NT2/D1 (cell line): Measurements from ENCODE around the gene JMJD8.

ENCODE experiments used
- DNase-seq: peaks from one replicate; pipeline ENCODE4 v3.0.0-alpha.2; 2011; ENCODE audit warnings: low read depth, low spot score
- H3K27me3 ChIP-seq: 2 replicates; pipeline ENCODE4 v1.6.0; 2011; ENCODE audit warnings: mild to moderate bottlenecking; ENCODE audit not compliant: insufficient read length, insufficient read depth
- H3K36me3 ChIP-seq: 2 replicates; pipeline ENCODE4 v1.6.1; 2011; ENCODE audit warnings: mild to moderate bottlenecking, low read length, mixed read lengths; ENCODE audit not compliant: insufficient read depth, insufficient read length
- H3K4me1 ChIP-seq: 2 replicates; pipeline ENCODE4 v1.5.1; 2011; ENCODE audit not compliant: insufficient read depth, insufficient read length
- H3K4me3 ChIP-seq: 2 replicates; pipeline ENCODE4 v1.5.1; 2011; ENCODE audit warnings: low read depth; ENCODE audit not compliant: insufficient read length
- H3K9ac ChIP-seq: 2 replicates; pipeline ENCODE4 v1.6.0; 2011; ENCODE audit warnings: low read depth; ENCODE audit not compliant: insufficient read length
- H3K9me3 ChIP-seq: 2 replicates; pipeline ENCODE4 v1.5.1; 2011; ENCODE audit warnings: mild to moderate bottlenecking, low read length; ENCODE audit not compliant: insufficient read depth
- SUZ12 ChIP-seq: IDR thresholded peaks from 2 replicates; pipeline ENCODE4 v1.6.1; 2011; ENCODE audit not compliant: insufficient read length, insufficient read depth; ENCODE audit errors: extremely low read depth
- YY1 ChIP-seq: IDR thresholded peaks from 2 replicates; pipeline ENCODE4 v1.6.1; 2011; ENCODE audit not compliant: insufficient read length, insufficient read depth
- ZNF274 ChIP-seq: IDR thresholded peaks from 2 replicates; pipeline ENCODE4 v1.6.1; 2011; ENCODE audit warnings: mild to moderate bottlenecking, low read depth, low read length

JMJD8 gene

GRCh38 chr16:684071-684794 is at the start of gene JMJD8:
Gene JMJD8 (minus strand): TSS chr16:684334. CDS start chr16:684319, 15 bp downstream.
- Histone ChIP-seq H3K27me3 (no peaks in the 10 kb centered on the region), H3K9me3 (no peaks in the 10 kb centered on the region), H3K4me3 (peak within 1 kb of the TSS; percentile 95), H3K9ac (peak within 1 kb of the TSS; percentile 96), H3K36me3 (peaks cover 73% of the 10 kb centered on the region), H3K4me1 (peaks cover 24% of the 10 kb centered on the region)
- DNase-seq: peak; percentile 90
- no peak for TF ChIP-seq ZNF274
- TF ChIP-seq YY1: peak; percentile 76

- no peak overlapping the region for H3K9ac ChIP-seq
- TF ChIP-seq ZNF274 (no peak), SUZ12 (no peak), YY1 (no peak)
- H3K4me1 ChIP-seq: peaks cover 11% of the 10 kb centered on the region
- no peak for DNase-seq
- no peaks in the 10 kb centered on the region for H3K27me3 ChIP-seq
- no peaks in the 10 kb centered on the region for H3K9me3 ChIP-seq
- peaks cover 89% of the 10 kb centered on the region for H3K36me3 ChIP-seq
- no peak overlapping the region for H3K4me3 ChIP-seq
Observed at GRCh38 chr16:733382-734207, 49.5 kb upstream of the JMJD8 start.

GRCh38 chr16:732936-733335 is 48.8 kb upstream of the JMJD8 start:
- Histone ChIP-seq H3K36me3 (peaks cover 86% of the 10 kb centered on the region), H3K4me1 (peaks cover 10% of the 10 kb centered on the region), H3K9me3 (no peaks in the 10 kb centered on the region), H3K27me3 (no peaks in the 10 kb centered on the region), H3K4me3 (no peak overlapping the region), H3K9ac (no peak overlapping the region)
- DNase-seq: no peak
- TF ChIP-seq YY1 (no peak), ZNF274 (no peak), SUZ12 (no peak)

GRCh38 chr16:732332-732731 is 48.2 kb upstream of the JMJD8 start:
- DNase-seq: no peak
- H3K36me3 ChIP-seq: peaks cover 80% of the 10 kb centered on the region
- no peaks in the 10 kb centered on the region for H3K9me3 ChIP-seq
- peaks cover 10% of the 10 kb centered on the region for H3K4me1 ChIP-seq
- no peak for TF ChIP-seq ZNF274
- TF ChIP-seq YY1: no peak
- no peak for TF ChIP-seq SUZ12
- H3K4me3 ChIP-seq: no peak overlapping the region
- peaks cover 3% of the 10 kb centered on the region for H3K27me3 ChIP-seq
- peak overlapping the region; percentile 13 for H3K9ac ChIP-seq

- Histone ChIP-seq H3K36me3 (peaks cover 67% of the 10 kb centered on the region), H3K4me1 (peaks cover 16% of the 10 kb centered on the region), H3K27me3 (peaks cover 6% of the 10 kb centered on the region), H3K4me3 (no peak overlapping the region), H3K9me3 (no peaks in the 10 kb centered on the region), H3K9ac (peak overlapping the region; percentile 16)
- TF ChIP-seq YY1 (no peak), ZNF274 (no peak), SUZ12 (no peak)
- DNase-seq: no peak
Observed at GRCh38 chr16:730666-731509, 46.8 kb upstream of the JMJD8 start.

- H3K4me1 ChIP-seq: peaks cover 21% of the 10 kb centered on the region
- TF ChIP-seq SUZ12 (no peak), ZNF274 (no peak)
Observed at GRCh38 chr16:729768-730665, 45.9 kb upstream of the JMJD8 start.

More at GRCh38 chr16:729768-730665, 45.9 kb upstream of the JMJD8 start:
- H3K9ac ChIP-seq: peak overlapping the region; percentile 96
- no peak overlapping the region for H3K4me3 ChIP-seq
- H3K9me3 ChIP-seq: no peaks in the 10 kb centered on the region
- H3K27me3 ChIP-seq: peaks cover 6% of the 10 kb centered on the region
- DNase-seq: no peak
- H3K36me3 ChIP-seq: peaks cover 58% of the 10 kb centered on the region
